Type B pancreatic cell (in vitro differentiated cells): ENCODE results near the gene HDGFL3. TPM values are rescaled to one million over a fixed set of nuclear protein-coding genes. Genes with fewer than 3 reads are reported as not detected.

Experiments
- DNase-seq: peaks from one replicate; pipeline ENCODE4 v3.0.0; 2021; ENCODE audit warnings: mixed read lengths; ENCODE audit not compliant: unreplicated experiment; ENCODE audit errors: extremely low spot score
- H3K27ac Mint-ChIP-seq: 2 replicates; pipeline ENCODE4 v1.8.0; 2021; ENCODE audit warnings: mild to moderate bottlenecking, mixed read lengths
- H3K27me3 Mint-ChIP-seq: 2 replicates; pipeline ENCODE4 v1.8.0; 2021; ENCODE audit warnings: mixed read lengths
- H3K36me3 Mint-ChIP-seq: 2 replicates; pipeline ENCODE4 v1.8.0; 2021; ENCODE audit warnings: mixed read lengths
- H3K4me1 Mint-ChIP-seq: one replicate; pipeline ENCODE4 v1.8.0; 2021; ENCODE audit warnings: mixed read lengths; ENCODE audit not compliant: unreplicated experiment
- H3K4me3 Mint-ChIP-seq: 2 replicates; pipeline ENCODE4 v1.8.0; 2021; ENCODE audit warnings: mild to moderate bottlenecking, mixed read lengths
- H3K9me3 Mint-ChIP-seq: 2 replicates; pipeline ENCODE4 v1.8.0; 2021; ENCODE audit warnings: mixed read lengths
- CTCF ChIP-seq: fragments of 200-600 bp; sonication (generic); conservative IDR thresholded peaks from 2 replicates; pipeline ENCODE4 v1.5.0; 2021; ENCODE audit warnings: antibody characterized with exemption, mild to moderate bottlenecking
- total RNA-seq: library from RNA; stranded (reverse); gene quantifications from 2 replicates; pipeline ENCODE4 v1.2.1, GENCODE V29; 2021; ENCODE audit warnings: low replicate concordance

Gene HDGFL3
- total RNA-seq, 1 donor from 2014 or later, result 78.8 TPM

DNA sequence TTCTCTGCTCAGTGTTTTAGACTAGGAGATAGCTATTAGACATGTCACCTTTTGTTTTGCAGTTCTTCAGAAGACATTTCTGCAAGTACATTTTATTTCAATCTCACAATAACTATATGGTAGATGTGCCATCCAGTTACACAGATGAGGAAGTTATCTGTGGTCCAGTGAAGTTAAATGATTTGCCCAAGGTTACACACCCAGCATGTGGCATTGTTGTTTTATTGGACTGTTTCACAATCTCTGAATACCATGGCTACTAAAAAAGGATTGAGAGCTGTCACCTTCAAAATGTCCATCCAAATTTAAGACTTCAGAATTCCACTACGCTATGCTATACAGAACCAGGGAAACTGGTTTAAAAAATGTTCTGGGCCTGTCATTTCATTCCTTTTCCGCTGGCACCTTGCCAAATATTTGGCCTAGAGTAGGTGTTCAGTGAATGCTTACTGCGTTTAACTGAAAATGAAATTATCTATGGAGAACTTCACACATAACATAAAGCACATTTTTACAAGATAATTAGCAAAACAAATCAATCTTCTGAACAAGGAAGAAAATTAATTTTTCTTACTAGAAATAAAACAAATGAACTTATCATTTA, 80.0 kb downstream of the HDGFL3 start:
- Mint-ChIP-seq H3K27me3 (no peaks in the 10 kb centered on the region), H3K36me3 (no peaks in the 10 kb centered on the region), H3K27ac (peak overlapping the region; percentile 60), H3K4me3 (no peak overlapping the region), H3K4me1 (peaks cover 4% of the 10 kb centered on the region), H3K9me3 (no peaks in the 10 kb centered on the region)
- no peak for DNase-seq
- TF ChIP-seq CTCF, result no peak

DNA sequence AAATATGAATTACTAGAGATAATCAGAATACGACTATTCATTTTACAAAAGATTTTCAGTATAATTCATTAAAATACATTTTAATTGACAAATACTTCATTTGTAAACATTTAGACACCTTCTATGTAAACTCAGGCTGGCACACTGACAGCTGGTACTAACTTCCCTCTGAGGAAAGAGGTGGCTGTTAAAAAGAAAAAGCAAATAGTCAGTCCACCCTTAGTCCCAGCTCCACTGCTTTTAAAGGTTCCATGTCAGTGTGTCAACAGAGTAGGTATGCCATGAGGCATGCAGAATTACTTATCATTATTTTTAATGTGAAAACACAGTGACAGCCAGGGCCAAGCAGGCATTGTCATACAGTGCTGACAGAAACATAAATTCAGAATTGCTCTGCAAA, 84.1 kb downstream of the HDGFL3 start:
- H3K4me1 Mint-ChIP-seq, result peaks cover 4% of the 10 kb centered on the region
- H3K4me3 Mint-ChIP-seq, result no peak overlapping the region
- no peaks in the 10 kb centered on the region for H3K9me3 Mint-ChIP-seq
- TF ChIP-seq CTCF, result no peak
- no peak overlapping the region for H3K27ac Mint-ChIP-seq
- H3K27me3 Mint-ChIP-seq, result no peaks in the 10 kb centered on the region
- H3K36me3 Mint-ChIP-seq, result no peaks in the 10 kb centered on the region
- DNase-seq, result no peak

- no peak for DNase-seq
- no peak for TF ChIP-seq CTCF
- Mint-ChIP-seq H3K27ac (no peak overlapping the region), H3K36me3 (no peaks in the 10 kb centered on the region), H3K4me1 (no peaks in the 10 kb centered on the region), H3K27me3 (no peaks in the 10 kb centered on the region), H3K4me3 (no peak overlapping the region), H3K9me3 (no peaks in the 10 kb centered on the region)
Measured at GRCh38 chr15:83119968-83120581, 87.5 kb downstream of the HDGFL3 start.

DNA sequence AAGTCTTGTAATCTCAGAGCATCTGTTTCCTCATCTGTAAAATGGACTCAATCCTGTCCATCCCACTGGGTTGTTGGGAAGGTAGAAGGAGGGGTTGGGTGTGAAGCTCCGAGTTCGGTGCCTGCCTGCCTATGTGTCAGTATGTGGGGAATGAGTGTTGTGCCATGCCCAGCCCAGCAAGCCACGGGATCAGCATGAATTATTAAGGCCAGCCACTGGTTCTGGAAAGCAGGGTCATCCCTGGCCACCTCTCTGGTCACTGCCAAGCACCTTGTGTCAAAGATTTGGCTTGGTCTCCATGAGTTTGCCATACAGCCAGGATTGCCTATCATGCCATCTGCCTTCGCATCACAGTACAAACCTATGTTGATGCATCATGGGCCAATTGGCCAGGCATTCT, 88.7 kb downstream of the HDGFL3 start:
- Mint-ChIP-seq H3K27me3 (no peaks in the 10 kb centered on the region), H3K27ac (no peak overlapping the region), H3K4me3 (no peak overlapping the region), H3K9me3 (no peaks in the 10 kb centered on the region), H3K36me3 (no peaks in the 10 kb centered on the region), H3K4me1 (no peaks in the 10 kb centered on the region)
- TF ChIP-seq CTCF, result no peak
- no peak for DNase-seq

DNA sequence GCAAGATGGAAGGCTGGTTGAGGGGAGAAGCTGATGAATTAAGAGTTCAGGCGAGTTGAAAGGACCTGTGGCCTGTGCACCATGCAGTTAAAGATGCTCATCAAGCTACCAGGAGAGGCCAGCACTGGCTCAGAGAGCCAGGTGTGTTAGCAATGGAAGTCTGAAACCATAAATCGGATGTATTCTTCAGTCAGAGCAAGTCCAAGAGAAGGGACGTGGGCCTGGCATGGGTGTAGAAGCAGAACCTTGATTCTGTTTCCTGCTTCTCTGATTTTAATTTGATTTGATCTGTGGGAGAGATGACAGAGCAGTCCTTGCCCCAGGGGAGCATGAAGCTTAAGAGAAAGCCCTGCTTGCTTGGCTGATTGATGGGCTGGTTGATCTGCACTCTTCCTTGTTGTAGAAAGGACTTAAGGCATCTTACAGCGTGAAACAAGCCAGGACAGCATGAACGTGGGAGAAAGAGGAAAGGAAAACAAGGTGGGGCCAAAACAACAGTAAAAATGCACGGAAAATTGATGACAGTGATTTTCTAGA, 89.3 kb downstream of the HDGFL3 start:
- H3K4me3 Mint-ChIP-seq, result no peak overlapping the region
- H3K27ac Mint-ChIP-seq, result no peak overlapping the region
- DNase-seq, result no peak
- no peaks in the 10 kb centered on the region for H3K27me3 Mint-ChIP-seq
- no peaks in the 10 kb centered on the region for H3K36me3 Mint-ChIP-seq
- no peaks in the 10 kb centered on the region for H3K9me3 Mint-ChIP-seq
- no peaks in the 10 kb centered on the region for H3K4me1 Mint-ChIP-seq
- no peak for TF ChIP-seq CTCF
